Panc1 (cell line): ENCODE data around the gene DHCR24. TPM values are rescaled to one million over a fixed set of nuclear protein-coding genes. Genes with fewer than 3 reads are reported as not detected.

Experiments used
- ATAC-seq: fragments of 200-7000 bp; cut with Tn5 transposase; 2 replicates; pipeline ENCODE4 v1.9.1; 2020; ENCODE audit warnings: mild to moderate bottlenecking, moderate library complexity
- BruUV-seq: library from RNA; stranded (reverse); fragments of 400-500 nt; replicated peaks from 2 replicates; lab custom pipeline; 2021; lab: Mats Ljungman, UMichigan
- CTCF ChIA-PET: fragments of 300-600 bp; sonication (Branson Sonifier 250); formaldehyde crosslinking; loops from one replicate; lab custom pipeline; 2022; ENCODE audit warnings: antibody characterized with exemption; lab: Charles Lee
- POLR2A ChIA-PET: fragments of 300-600 bp; sonication (Branson Sonifier 250); formaldehyde crosslinking; loops from one replicate; lab custom pipeline; 2022; ENCODE audit warnings: antibody characterized with exemption; lab: Charles Lee
- DNase-seq: peaks from one replicate; pipeline ENCODE4 v3.0.0-alpha.2; 2010; ENCODE audit warnings: low read depth, low spot score
- H3K27ac ChIP-seq: 2 replicates; pipeline ENCODE4 v1.5.1; 2011; ENCODE audit warnings: mild to moderate bottlenecking, low read length, inconsistent platforms
- H3K27me3 ChIP-seq: fragments of 200-500 bp; sonication (Bioruptor generic); 2 replicates; pipeline ENCODE4 v1.6.0; 2014; ENCODE audit warnings: low read length, inconsistent platforms; ENCODE audit not compliant: control insufficient read depth, insufficient read depth
- H3K36me3 ChIP-seq: fragments of 200-500 bp; sonication (Bioruptor generic); 2 replicates; pipeline ENCODE4 v1.5.1; 2014; ENCODE audit warnings: inconsistent platforms, mild to moderate bottlenecking, low read length, moderate library complexity; ENCODE audit not compliant: control insufficient read depth, insufficient read depth
- H3K4me1 ChIP-seq: 2 replicates; pipeline ENCODE4 v1.5.1; 2011; ENCODE audit warnings: inconsistent platforms, mild to moderate bottlenecking, low read length, moderate library complexity; ENCODE audit not compliant: control insufficient read depth, insufficient read depth
- H3K4me3 ChIP-seq, 2 experiments: 2 replicates each; pipeline ENCODE4 v1.5.1; 2011 to 2012; ENCODE audit warnings: low read depth in 2 of 2, low read length in 2 of 2, mild to moderate bottlenecking in 2 of 2, inconsistent platforms in 1 of 2, moderate library complexity in 1 of 2
- H3K9me3 ChIP-seq: fragments of 200-500 bp; sonication (Bioruptor generic); 2 replicates; pipeline ENCODE4 v1.5.1; 2014; ENCODE audit warnings: low read depth, mild to moderate bottlenecking, inconsistent platforms, low read length, moderate library complexity; ENCODE audit not compliant: control insufficient read depth, insufficient read depth
- POLR2AphosphoS5 ChIP-seq: IDR thresholded peaks from 2 replicates; pipeline ENCODE4 v1.6.1; 2012; ENCODE audit warnings: mild to moderate bottlenecking, low read depth, low read length, moderate library complexity
- SIN3A ChIP-seq: IDR thresholded peaks from 2 replicates; pipeline ENCODE4 v1.6.1; 2012; ENCODE audit warnings: low read depth, mild to moderate bottlenecking, low read length, moderate library complexity, borderline replicate concordance; ENCODE audit not compliant: insufficient read depth
- TCF7L2 ChIP-seq: IDR thresholded peaks from 2 replicates; pipeline ENCODE4 v1.6.1; 2011; ENCODE audit warnings: mild to moderate bottlenecking, low read depth, low read length, inconsistent platforms
- in situ Hi-C: cut with HindIII; loops from 2 replicates; pipeline ENCODE4 v1.10.0; 2016; ENCODE audit warnings: low sequenced_read_pairs, low pct_unique_long_range_greater_than_20kb
- intact Hi-C: fragments of 100-400 bp; cut with micrococcal nuclease; formaldehyde crosslinking; loops from one replicate; pipeline ENCODE4 v1.10.0; 2022; ENCODE audit not compliant: unreplicated experiment
- total RNA-seq: library from RNA; stranded (reverse); gene quantifications from one replicate; pipeline ENCODE4 v1.2.1, GENCODE V29; 2021; ENCODE audit not compliant: unreplicated experiment
- TF ChIP-seq, protein P1 (sequence below): fragments of 450-650 bp; IDR thresholded peaks from 2 replicates; pipeline ENCODE4 v1.5.1; 2017; ENCODE audit warnings: mild to moderate bottlenecking
- TF ChIP-seq, protein P2 (sequence below), 2 experiments: IDR thresholded peaks; 2 replicates each; pipeline ENCODE4 v1.6.1; 2011 to 2012; ENCODE audit warnings: low read depth in 2 of 2, control low read depth in 1 of 2, low read length in 1 of 2, mild to moderate bottlenecking in 1 of 2, moderate library complexity in 1 of 2; ENCODE audit not compliant: insufficient read depth in 1 of 2

Gene DHCR24
- total RNA-seq, 1 experiment from 2014 or later = 313 TPM

DNA sequence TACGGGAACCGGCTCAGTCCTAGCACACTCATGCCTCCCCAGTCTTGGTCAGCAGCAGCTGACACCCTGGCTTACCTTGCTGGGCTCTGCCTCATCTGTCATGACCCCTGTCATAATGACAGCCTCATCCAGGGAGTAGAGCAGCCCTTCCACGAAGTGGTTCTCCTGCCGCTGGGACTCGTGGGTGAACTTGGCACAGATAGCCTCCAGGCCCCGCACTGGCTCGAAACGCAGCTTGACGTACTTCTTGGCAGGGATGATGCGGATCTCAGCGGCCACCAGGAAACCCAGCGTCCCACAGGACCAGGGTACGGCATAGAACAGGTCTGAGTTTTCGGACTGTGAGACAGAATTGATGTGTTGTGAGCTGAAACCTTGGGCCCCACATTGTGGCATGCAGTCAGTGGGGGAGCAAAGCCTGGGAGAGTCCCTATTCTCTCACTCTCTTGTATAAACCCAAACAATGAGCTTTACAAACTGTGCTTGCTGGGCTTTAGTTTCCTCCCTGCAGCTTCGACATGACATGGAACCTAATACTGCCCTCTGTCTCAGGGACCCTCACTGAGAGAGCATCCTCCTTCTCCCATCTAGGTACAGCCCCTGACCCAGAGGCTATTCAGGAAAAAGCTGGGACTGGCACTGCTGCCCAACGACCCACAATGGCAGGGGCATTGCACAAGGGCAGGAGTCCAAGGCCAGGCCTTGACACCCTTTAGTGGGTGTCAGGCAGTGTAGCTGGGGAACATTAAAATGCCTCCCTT, 15.5 kb downstream of the DHCR24 start:
- no peaks in the 10 kb centered on the region for H3K27me3 ChIP-seq
- DNase-seq (no peak), ATAC-seq (no peak)
- in situ Hi-C loops = no loop called here
- POLR2A ChIA-PET = no interaction called here
- CTCF ChIA-PET = interaction anchor here (0.6 kb wide), 1 partner anchor 16 kb away, joined by 3 read pairs; the partner anchor contains the start of gene DHCR24
- intact Hi-C loops = no loop called here
- no peak overlapping the region for H3K4me3 ChIP-seq
- H3K9me3 ChIP-seq = no peaks in the 10 kb centered on the region
- peaks cover 27% of the 10 kb centered on the region for H3K36me3 ChIP-seq
- BruUV-seq = no TSS peak
- no peaks in the 10 kb centered on the region for H3K4me1 ChIP-seq
- TF ChIP-seq, protein P1, sequence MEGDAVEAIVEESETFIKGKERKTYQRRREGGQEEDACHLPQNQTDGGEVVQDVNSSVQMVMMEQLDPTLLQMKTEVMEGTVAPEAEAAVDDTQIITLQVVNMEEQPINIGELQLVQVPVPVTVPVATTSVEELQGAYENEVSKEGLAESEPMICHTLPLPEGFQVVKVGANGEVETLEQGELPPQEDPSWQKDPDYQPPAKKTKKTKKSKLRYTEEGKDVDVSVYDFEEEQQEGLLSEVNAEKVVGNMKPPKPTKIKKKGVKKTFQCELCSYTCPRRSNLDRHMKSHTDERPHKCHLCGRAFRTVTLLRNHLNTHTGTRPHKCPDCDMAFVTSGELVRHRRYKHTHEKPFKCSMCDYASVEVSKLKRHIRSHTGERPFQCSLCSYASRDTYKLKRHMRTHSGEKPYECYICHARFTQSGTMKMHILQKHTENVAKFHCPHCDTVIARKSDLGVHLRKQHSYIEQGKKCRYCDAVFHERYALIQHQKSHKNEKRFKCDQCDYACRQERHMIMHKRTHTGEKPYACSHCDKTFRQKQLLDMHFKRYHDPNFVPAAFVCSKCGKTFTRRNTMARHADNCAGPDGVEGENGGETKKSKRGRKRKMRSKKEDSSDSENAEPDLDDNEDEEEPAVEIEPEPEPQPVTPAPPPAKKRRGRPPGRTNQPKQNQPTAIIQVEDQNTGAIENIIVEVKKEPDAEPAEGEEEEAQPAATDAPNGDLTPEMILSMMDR = no peak
- TF ChIP-seq TCF7L2 (no peak), POLR2AphosphoS5 (no peak), SIN3A (no peak)
- TF ChIP-seq, protein P2, sequence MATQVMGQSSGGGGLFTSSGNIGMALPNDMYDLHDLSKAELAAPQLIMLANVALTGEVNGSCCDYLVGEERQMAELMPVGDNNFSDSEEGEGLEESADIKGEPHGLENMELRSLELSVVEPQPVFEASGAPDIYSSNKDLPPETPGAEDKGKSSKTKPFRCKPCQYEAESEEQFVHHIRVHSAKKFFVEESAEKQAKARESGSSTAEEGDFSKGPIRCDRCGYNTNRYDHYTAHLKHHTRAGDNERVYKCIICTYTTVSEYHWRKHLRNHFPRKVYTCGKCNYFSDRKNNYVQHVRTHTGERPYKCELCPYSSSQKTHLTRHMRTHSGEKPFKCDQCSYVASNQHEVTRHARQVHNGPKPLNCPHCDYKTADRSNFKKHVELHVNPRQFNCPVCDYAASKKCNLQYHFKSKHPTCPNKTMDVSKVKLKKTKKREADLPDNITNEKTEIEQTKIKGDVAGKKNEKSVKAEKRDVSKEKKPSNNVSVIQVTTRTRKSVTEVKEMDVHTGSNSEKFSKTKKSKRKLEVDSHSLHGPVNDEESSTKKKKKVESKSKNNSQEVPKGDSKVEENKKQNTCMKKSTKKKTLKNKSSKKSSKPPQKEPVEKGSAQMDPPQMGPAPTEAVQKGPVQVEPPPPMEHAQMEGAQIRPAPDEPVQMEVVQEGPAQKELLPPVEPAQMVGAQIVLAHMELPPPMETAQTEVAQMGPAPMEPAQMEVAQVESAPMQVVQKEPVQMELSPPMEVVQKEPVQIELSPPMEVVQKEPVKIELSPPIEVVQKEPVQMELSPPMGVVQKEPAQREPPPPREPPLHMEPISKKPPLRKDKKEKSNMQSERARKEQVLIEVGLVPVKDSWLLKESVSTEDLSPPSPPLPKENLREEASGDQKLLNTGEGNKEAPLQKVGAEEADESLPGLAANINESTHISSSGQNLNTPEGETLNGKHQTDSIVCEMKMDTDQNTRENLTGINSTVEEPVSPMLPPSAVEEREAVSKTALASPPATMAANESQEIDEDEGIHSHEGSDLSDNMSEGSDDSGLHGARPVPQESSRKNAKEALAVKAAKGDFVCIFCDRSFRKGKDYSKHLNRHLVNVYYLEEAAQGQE (IDR thresholded peaks at IDR 0.05; ENCODE audit: insufficient read depth in 1 of 2, low read depth in 2 of 2, low read length in 1 of 2) = no peak
- no peak overlapping the region for H3K27ac ChIP-seq

DNA sequence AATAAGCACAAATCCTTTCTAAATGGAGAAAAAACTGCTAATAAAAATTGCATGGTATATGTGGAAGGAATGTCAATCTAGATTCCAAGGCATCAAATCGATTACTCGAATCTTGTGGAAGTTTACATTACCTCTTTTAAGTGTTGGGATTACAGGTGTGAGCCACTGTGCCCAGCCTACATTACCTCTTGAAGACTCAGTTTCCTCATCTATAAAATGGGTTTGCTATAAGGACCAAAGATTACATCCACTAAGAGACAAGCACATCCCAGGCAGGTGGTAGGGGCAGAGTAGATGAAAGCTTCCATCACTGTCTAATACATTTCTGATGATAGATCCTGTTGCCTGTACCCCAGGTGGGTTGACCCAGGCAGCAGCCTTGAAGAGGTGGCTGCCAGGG, 16.1 kb downstream of the DHCR24 start:
- Histone ChIP-seq H3K36me3 (peaks cover 24% of the 10 kb centered on the region), H3K4me3 (no peak overlapping the region), H3K4me1 (no peaks in the 10 kb centered on the region), H3K9me3 (no peaks in the 10 kb centered on the region), H3K27me3 (no peaks in the 10 kb centered on the region), H3K27ac (no peak overlapping the region)
- intact Hi-C loops (no loop called here), in situ Hi-C loops (no loop called here)
- DNase-seq (no peak), ATAC-seq (no peak)
- ChIA-PET POLR2A (no interaction called here), CTCF (no interaction called here)
- TF ChIP-seq POLR2AphosphoS5 (no peak), TCF7L2 (no peak), SIN3A (no peak)
- TF ChIP-seq, protein P2 (IDR thresholded peaks at IDR 0.05; ENCODE audit: insufficient read depth in 1 of 2, low read depth in 2 of 2, low read length in 1 of 2) = no peak
- TF ChIP-seq, protein P1 = no peak
- BruUV-seq = no TSS peak
